ENCODE results near the gene PTPRN2.
"Not testable (repeated sequence)": the region's sequence is repeated elsewhere in the genome, so short reads cannot be mapped to it uniquely, and the experiment has no call there.

PTPRN2 gene

DNA sequence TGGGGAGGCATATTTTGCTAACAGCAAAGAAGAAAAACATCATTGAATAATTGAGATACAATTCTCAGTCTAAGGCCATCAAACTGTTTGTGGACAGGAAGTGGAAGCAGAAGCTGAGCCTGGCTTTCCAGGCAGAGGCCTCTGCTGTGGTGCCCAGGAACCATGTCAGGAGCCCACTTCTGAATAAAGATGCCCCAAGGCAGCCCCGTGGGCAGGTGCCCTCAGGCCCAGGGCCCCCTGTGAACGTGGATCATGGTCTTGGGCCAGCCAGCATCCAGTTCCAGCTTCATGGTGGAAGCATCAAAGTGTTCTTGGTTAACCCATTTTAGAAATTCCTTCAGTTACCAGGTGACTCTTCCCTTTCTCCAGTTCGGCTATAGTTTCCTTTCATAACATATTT lies 346.8 kb downstream of the PTPRN2 start:
- DNase-seq (ENCODE audit: low spot score): no peak

DNA sequence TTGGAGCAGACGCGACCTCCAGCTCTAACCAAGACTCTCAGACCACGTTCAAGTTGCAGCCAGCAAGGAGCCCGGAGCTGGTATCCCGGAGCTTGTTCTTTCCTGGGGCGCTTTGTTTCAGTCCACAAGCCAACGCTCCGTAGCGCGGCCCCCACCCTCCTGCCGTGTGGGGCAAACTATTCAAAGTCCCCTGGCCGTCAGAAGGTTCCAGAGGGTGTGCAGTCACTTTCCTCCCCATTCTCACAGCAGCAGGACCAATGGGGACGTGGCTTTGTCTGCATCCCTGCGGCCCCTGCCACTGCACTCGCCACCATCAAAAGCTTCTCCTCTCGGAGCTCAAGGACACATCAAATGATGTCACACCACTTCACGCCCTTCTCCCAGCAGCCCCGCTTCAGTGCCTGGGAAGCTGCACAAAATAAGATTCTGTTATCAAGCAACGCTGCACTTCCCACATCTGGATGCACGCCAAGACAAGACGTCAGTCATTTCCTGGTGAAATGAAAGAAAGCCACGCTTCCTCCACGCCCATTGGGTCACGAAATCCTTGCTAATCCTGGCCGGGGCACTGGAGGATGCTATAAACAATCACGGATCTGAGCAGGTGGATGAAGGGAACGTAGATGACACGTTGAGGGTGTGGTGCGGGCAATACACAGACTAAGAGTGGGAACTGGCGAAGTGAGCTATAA lies 348.2 kb downstream of the PTPRN2 start:
- peak; percentile 36 for DNase-seq (ENCODE audit: low spot score)

DNA sequence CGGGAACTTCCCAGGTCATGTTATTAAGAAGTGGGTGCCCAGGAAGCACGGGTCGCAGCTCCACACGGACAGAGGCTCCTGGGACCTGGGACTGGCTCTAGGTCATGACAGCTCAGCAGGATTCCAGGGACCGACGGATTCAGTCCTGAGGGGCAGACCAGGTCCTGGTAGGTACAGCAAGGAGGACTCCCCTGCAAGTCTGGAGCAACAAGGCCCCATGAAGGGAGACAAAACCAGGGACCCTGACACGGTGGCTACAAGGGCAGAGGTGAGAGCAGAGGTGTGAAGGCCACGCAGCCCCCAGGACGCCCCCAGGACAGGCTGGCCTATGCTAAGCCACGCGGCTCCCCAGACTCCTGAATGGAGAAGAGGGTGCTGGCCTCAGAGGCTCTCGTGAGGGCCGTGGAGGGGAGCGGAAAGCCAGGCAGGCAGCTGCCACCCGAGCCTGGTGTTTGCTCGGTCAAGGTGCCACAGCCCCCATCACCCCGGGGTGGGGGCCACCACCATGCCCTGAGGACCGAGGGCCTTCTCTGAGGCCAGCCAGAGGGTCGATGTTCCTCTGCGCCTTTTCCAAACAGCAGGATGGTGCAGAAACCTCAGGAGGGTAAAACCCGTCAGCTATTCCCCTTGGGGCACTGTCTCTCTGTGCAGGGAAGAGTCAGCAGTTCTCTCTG lies 348.9 kb downstream of the PTPRN2 start:
- no peak for DNase-seq (ENCODE audit: low spot score)

DNA sequence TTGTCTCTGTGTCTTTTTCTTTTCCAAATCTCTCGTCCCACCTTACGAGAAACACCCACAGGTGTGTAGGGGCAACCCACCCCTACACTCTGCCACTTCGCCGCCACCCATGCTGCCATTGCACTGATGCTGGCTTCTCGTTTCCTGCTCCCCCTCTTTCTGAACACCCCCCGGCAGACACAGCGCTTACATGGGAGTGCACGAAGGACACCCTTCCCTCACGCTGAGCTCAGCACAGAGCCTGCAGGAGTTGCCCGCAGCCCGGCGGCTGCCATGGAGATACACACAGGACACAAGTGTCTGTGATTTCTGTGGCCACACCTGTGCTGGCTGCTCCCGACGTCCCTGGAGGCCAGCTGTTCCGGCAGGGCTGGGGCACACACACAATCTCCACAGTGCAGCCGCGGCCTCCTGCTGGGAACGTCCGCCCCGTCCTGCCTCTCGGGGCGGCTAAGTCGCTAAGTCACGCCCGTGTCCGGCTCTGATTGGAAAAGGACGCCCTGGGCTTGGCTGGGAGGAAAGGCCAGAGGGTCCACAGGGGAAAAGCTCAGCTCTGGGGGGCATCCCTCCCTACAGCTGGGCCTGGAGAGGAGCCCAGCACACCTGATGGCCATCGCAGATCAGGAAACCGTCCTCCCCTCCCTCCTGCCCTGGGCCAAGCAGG lies 349.8 kb downstream of the PTPRN2 start:
- DNase-seq (ENCODE audit: low spot score): no peak

DNA sequence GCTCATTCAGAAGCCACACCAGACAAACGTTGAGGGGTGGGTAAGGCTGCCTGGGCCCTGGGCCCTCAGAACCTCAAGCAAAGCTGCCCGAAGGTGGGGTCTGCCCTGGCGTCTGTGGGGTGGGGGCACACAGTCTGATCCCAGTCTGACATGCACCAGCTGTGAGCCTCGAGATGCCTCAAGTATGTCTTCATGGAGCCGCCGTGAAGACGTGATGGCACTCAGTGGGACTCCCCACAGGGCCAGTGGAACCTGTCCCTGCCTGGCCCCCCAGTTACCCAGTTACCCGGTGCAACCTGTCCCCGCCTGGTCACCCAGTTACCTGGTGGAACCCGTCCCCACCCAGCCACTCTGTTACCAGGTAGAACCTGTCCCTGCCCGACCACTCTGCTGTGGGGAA lies 351.2 kb downstream of the PTPRN2 start:
- DNase-seq (ENCODE audit: low spot score): no peak

DNA sequence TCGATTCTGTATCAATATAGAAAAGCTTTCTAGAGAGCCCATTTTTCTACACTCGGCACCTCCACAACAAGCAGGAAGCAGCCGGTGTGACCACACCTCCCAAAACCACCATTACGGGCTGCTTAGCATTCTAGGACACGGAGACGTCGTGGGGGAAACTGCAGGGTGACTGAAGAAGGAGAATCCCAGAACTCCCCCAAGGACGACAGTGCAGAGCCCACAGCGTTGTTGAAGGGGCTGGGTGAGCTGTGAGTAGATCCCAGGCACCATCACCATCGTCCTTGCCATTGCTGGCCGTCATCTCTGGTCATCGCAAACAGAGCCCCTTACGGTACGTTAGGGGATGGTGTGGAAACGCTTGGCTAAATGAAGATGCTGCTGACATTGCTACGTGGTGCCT lies 351.8 kb downstream of the PTPRN2 start:
- DNase-seq (ENCODE audit: low spot score): no peak

DNA sequence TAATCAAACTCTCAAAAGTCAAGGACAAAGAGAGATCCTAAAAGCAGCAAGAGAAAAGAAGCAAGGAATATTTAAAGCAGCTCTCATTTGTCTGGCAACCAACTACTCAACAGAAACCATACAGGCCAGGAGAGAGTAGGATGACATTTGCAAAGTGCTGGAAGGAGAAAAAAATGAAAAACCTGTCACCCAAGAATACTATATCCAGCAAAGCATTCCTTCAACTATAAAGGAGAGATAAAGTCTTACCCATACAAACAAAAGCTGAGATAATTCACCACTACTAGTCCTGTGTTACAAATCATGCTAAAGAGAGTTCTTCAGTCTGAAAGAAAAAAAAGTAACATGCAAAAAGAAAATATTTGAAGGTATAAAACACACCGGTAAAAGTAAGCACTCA lies 357.7 kb downstream of the PTPRN2 start:
- no peak for DNase-seq (ENCODE audit: low spot score)

DNA sequence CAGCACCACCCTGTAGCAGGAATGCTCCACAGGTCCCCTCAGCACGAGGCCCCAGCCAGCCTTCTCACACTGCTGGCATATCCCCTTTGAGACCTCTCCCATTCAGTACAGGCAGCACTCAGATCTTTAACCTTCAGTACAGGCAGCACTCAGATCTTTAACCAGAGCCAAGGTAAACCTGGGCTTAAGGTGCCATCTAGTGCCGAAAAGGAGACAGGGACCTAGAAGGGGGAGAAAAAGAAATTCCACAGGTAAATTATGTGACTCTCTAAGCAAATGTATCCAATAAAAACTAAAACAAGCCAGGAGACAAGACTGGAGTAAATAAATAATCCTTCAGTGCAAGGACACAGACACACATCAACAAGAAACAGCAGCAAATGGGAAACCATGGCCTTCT lies 358.6 kb downstream of the PTPRN2 start:
- DNase-seq (ENCODE audit: low spot score): peak; percentile 27

DNA sequence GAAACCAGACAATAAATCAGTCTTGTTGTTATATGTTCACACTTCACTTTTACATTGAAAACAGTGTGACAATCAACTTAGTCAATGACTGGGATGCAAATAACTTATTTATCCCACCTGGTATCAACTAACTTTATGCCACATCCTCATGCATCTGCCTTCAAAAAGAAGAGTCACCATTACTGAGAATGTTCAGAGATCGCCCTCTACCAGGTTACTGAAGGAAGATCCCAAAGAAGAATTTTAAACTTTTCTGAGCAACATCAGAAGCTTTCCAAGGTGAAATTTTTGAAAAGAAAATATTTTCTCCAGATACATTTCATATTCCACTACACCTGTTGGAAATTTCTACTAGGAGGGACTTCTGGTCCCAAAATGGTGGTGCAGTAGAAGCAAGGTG lies 359.5 kb downstream of the PTPRN2 start:
- DNase-seq (ENCODE audit: low spot score): no peak

DNA sequence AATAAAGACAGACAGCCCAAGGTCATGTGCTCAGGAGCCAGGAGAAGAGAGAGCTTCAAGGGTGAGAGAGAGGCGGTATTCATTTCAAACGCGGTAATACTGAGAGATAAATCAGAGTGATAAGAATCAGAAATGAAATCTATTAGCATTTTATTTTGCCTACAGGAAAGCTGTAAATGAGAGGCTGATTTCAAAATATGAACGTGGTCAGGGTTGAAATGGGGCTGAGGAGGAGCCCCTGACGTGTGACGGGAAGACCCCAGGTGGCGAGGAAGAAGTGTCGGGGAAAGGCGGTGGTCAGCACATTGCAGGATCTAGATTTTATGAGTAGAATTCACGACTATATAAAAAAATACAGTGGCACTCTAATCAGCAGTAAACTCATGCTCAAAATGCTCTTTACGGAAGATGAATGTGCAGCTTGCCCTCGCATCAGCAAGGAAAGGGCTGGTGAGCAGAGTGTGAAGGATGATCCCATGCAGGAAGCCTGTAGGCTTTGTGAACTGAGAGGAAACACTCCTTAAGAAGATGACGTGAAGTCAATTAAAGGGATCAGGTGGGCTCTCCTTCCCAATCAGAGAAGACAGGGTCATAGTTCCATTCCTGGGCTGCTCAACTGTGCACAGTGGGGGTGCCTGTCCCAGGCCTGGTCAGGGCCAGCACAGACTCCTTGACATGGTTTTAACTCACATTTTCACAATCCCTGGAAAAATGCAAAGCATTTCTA lies 360.2 kb downstream of the PTPRN2 start:
- DNase-seq (ENCODE audit: low spot score): no peak

DNA sequence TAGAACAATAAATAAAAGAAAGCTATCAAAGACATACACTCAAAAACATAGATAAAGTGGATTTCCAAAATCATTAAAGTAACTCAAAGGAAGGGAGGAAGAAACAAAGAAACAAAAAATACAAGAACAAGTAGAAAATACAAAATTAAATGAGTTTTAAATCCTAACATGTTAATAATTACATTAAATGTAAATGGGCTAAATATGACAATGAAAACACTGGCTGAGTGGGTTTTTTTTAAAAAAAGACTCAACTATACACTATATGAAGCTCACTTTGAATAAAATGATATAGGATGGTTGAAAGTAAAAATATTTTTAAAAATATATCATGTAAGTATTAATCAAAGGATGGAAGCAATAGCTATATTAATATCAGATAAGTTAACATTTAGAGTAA lies 371.4 kb downstream of the PTPRN2 start:
- DNase-seq (ENCODE audit: low spot score): no peak

DNA sequence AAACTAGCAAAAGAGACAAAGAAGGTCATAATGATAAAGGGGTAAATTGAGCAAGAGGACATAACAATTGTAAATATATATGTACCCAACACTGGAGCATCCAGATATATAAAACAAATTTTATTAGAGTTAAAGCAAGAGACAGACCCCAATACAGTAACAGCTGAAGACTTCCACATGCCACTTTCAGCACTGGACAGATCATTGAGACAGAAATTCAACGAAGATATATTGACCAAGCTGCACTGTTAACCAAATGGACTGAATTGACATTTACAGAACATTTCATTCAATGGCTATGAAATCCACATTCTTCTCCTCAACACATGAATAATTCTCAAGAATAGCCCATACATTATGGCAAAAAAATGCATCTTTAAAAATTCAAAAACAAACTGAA lies 378.2 kb downstream of the PTPRN2 start:
- DNase-seq (ENCODE audit: low spot score): no peak

DNA sequence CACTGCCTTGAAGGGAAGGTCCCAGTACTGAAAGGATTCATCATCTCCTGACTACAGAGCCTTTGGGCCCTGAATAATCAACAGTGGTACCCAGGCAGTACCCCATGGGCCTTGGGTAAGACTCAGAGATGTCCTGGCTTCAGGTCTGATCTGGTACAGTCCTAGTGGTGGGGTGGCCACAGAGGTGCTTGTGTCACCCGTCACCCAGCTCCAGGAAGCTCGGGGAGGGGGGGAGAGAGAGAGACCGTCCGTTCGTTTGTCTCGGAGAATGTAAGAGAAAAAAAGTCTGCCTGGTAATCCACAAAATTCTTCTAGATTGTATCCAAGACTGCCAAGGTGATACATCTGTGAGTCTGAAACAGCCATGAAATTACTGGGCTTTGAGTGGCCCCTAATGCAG lies 381.3 kb downstream of the PTPRN2 start:
- DNase-seq (ENCODE audit: low spot score): no peak

DNA sequence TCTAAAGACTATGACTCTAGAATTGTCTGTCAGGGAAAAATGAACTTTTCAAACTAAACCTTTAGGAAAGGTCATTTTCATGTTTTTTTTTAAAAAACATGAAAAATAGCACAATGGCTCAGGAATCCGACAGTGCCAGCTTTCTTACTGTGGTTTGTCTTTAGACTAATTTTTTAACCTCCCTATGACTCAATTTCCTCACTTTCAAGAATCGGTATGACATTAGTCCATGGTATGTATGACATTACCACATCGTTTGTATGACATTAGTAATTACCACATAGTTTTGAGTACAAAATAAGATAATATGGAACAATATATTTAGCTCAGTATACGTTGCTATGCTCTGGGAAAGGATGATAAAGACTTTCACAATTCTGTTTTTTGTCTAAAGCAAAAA lies 383.2 kb downstream of the PTPRN2 start:
- no peak for DNase-seq (ENCODE audit: low spot score)

DNA sequence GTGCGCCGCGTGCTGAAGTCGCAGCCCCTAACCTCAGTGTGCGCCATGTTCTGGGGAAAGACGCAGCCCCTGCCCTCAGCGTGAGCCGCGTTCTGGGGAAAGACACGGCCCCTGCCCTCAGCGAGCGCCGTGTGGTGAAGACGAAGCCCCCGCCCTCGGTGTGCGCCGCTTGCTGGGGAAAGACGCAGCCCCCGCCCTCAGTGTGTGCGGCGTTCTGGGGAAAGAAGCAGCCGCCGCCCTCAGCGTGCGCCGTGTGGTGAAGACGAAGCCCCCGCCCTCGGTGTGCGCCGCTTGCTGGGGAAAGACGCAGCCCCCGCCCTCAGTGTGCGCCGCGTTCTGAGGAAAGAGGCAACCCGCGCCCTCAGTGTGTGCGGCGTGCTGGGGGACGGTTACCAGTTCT lies 383.7 kb downstream of the PTPRN2 start:
- DNase-seq (ENCODE audit: low spot score): not testable (repeated sequence)

DNA sequence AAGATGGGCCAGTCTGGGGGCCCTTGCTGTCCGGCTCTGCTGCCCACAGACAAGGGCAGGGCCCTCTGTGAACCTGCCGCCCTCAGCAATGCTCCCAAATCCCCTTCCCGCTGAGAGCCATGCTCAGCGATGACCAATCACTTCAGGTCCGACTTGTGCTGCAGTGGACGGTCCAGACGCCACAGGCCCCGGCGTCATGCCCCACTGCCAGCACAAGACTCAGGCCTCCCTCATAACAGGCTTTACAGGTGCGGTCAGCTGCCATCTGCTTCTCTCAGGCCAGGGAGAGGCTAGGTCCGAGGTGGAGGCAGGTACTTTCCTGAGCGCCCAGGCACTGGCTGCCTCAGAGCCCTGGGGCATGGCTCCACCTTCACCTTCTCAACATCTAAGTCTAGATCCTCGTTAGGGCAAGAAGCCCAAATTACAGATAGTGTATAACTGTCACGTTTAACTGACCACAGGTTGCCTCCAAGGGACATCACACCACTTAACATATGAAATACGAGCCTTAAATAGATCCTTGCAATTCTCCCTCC lies 393.2 kb downstream of the PTPRN2 start:
- no peak for DNase-seq (ENCODE audit: low spot score)

DNA sequence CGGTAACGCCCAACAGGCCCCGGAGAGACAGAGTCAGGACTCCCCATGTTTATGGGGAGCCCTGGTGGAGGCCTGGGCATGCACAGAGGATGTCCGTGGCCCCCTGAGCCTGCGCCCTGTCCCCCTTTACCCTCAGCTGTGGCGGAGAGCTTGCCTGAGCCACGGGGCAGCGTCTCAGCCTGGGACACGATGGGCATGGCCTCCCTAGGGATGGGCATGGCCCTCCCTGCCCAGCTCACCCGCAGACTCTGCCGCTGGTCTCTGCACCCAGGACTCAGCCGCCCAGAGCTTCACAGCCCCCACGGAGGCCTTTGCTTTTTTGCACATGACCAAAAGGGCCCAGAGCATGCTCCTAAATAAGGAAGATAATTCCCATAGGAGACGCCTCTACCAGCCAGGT lies 394.2 kb downstream of the PTPRN2 start:
- DNase-seq (ENCODE audit: low spot score): no peak

DNA sequence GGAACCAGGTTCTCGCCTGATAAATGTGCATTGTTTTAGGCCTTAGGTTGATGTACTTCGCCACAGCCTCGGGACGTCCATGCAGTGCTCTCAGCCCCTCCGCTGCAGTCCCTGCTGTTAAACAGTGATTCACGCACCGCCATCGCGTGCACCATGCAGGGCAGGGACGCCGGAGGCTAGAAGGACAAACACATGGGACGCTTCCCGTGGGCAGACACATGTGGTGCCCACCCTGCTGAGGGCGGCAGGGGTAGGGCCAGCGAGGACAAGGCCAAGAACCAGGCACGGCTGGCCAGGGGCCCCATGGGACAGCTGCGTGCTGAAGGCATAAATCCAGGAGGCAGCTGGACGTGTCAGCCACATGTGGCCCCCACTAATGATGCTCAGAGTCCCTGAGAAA lies 394.7 kb downstream of the PTPRN2 start:
- no peak for DNase-seq (ENCODE audit: low spot score)

DNA sequence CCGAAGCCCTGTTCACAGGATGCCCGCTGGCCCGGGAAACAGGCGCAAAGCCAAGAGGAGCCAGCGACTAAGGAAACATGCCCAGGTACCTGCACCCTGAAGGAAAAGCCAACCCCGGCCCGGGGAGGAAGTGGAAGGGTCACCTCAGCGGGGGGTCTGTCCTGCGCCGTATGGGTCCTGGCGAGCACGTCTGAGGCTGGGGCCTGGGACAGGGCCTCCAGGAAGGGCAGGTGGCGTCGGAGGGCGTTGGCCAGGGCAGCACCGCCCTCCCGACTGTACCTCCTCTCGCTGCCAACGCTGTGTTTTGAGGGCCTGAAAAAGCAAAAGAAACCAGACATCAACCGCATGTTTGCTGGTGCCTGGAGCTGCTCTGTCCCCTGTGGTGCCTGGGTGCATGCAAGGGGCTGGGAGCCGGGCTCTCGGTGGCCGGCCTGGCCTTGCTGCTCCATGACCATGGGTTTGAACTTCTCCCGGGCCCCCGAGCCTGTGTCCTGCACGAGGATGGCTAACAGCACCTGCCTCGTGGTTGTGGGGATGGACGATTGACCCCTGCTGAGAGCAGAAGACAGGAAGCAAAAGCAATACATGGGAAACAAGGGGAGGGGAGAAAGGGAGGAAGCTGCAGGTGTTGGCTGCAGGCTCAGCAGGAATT lies 395.3 kb downstream of the PTPRN2 start:
- DNase-seq (ENCODE audit: low spot score): no peak

DNA sequence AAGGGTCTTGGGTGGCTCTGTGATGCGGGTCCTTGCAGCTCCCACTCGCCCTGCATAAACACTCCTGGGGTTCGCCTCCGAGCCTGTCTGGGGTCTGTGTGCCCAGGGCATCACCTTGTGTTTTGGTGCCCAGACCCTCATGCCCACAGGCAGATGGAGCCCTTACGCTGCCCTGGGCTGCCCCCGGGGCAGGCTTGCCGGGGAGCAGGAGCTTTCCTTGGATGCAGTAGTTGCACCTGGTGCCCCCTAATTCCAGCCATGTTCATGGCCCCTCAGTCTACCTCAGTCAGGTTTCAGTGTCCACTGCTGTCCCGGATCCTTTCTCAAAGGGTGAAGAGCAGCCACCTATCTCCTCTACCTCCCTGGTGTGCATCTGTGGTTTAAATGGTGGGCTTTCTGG lies 396.0 kb downstream of the PTPRN2 start:
- no peak for DNase-seq (ENCODE audit: low spot score)

DNA sequence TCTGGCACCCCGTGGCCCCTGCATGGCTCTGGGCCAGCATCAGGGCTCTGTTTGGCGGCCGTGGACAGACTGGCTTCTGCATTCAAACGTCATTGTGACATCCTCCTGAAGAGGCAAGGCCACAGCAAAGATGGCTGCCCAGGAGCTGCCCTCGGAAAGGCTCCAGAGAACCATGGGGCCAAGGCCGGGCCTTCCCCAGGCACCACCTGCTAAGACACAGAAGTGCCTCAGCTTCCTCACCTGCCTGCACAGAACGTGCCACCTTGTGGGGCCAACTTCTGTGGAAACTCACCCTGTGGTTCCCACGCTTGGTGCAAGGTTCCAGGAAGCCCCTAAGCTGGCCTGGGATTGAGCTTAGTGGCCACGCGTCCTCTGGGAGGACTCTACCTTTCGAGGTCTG lies 396.9 kb downstream of the PTPRN2 start:
- no peak for DNase-seq (ENCODE audit: low spot score)

DNA sequence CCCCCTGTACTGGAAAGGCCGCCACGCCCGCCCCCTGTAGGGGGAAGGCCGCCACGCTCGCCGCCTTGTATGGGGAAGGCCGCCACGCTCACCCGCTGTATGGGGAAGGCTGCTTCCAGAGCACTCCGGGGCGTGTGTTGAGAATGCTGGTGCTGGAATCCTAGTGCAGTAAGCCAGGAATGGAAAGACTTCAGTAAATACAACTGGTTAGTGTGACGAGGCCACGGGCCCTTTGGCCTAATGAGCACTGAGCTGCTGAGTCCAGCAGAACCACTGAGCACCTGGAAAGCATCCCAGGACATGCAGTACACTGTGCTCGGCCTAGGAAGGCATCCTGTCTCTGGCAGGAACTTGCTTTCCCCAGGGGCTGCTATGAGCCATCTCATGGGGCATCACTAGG lies 398.9 kb downstream of the PTPRN2 start:
- DNase-seq (ENCODE audit: low spot score): no peak
